Measurements from ENCODE around the gene TOR4A. TPM values are rescaled to one million over a fixed set of nuclear protein-coding genes. Genes with fewer than 3 reads are reported as not detected.

Gene TOR4A
- total RNA-seq (1 to 10 TPM; 2.1 to 4.0 TPM), total RNA-seq (5.0 to 5.6 reads per million in 2 donors)

DNA sequence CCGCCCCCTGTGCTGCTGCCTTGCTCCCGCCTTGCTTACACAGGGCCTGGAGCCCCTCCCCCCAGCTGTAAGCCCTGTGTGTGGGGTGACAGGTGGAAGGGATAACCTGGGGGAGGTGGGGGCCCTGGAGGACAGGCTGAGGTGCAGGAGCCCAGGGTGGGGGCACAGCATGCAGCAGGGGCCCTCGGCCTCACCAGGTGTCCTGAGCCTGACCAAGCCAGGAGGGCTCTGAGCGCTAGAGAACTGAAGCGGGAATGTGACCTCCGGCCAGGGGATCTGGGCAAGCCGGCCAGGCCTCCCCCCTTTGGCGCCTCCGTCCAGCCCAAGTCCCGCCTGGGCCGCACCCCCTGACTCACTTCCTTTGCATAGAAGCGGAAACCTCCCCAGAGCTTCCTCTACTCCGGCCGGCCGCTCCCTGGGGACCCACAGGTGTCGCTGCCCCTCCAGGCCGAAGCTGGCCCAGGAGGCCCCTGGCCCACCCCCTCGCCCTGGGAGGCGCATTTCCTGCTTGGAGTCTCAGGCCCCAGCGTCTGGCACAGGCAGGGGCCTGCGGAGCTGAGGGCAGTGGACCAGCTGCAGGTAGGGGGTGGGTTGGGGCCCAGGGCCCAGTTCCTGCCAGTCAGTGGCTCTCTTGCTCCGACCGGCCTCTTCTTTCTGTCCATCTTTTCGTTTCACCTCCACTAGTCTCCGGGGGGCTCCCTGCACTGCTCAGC is at the start of gene TOR4A:
Gene TOR4A, plus strand, starts transcription at position 398 of the 713 bp plus-strand sequence. CDS start 964 bp downstream, outside the sequence.
- peak within 1 kb of the TSS; percentile 77 for H3K27ac Mint-ChIP-seq
- peak; percentile 64 for ATAC-seq
- no peaks in the 10 kb centered on the region for H3K9me3 ChIP-seq (ENCODE audit: control insufficient read depth, low read length, poor library complexity, severe bottlenecking)
- H3K4me1 Mint-ChIP-seq = peaks cover 19% of the 10 kb centered on the region
- no peak for DNase-seq
- peak within 1 kb of the TSS; percentile 84 for H3K4me3 Mint-ChIP-seq
- peaks cover 5% of the 10 kb centered on the region for H3K27me3 Mint-ChIP-seq
- no peaks in the 10 kb centered on the region for H3K36me3 Mint-ChIP-seq (ENCODE audit: low read depth)

- no peak overlapping the region for H3K27ac Mint-ChIP-seq
- H3K36me3 Mint-ChIP-seq (ENCODE audit: low read depth) = peaks cover 2% of the 10 kb centered on the region
- H3K27me3 Mint-ChIP-seq = peaks cover 6% of the 10 kb centered on the region
- DNase-seq (no peak), ATAC-seq (no peak)
- H3K9me3 ChIP-seq (ENCODE audit: control insufficient read depth, low read length, poor library complexity, severe bottlenecking) = no peaks in the 10 kb centered on the region
- H3K4me1 Mint-ChIP-seq = peaks cover 4% of the 10 kb centered on the region
- H3K4me3 Mint-ChIP-seq = no peak overlapping the region
Measured at GRCh38 chr9:137227853-137228505, 49.5 kb upstream of the TOR4A start.

- H3K9me3 ChIP-seq (ENCODE audit: control insufficient read depth, low read length, poor library complexity, severe bottlenecking) = no peaks in the 10 kb centered on the region
- Mint-ChIP-seq H3K4me3 (no peak overlapping the region), H3K27me3 (peaks cover 6% of the 10 kb centered on the region), H3K4me1 (peaks cover 4% of the 10 kb centered on the region), H3K36me3 (ENCODE audit: low read depth) (peaks cover 2% of the 10 kb centered on the region), H3K27ac (no peak overlapping the region)
- DNase-seq = no peak
- no peak for ATAC-seq
Measured at GRCh38 chr9:137228506-137228967, 49.0 kb upstream of the TOR4A start.

- no peak overlapping the region for H3K4me3 Mint-ChIP-seq
Measured at GRCh38 chr9:137228968-137229896, 48.3 kb upstream of the TOR4A start.

DNA sequence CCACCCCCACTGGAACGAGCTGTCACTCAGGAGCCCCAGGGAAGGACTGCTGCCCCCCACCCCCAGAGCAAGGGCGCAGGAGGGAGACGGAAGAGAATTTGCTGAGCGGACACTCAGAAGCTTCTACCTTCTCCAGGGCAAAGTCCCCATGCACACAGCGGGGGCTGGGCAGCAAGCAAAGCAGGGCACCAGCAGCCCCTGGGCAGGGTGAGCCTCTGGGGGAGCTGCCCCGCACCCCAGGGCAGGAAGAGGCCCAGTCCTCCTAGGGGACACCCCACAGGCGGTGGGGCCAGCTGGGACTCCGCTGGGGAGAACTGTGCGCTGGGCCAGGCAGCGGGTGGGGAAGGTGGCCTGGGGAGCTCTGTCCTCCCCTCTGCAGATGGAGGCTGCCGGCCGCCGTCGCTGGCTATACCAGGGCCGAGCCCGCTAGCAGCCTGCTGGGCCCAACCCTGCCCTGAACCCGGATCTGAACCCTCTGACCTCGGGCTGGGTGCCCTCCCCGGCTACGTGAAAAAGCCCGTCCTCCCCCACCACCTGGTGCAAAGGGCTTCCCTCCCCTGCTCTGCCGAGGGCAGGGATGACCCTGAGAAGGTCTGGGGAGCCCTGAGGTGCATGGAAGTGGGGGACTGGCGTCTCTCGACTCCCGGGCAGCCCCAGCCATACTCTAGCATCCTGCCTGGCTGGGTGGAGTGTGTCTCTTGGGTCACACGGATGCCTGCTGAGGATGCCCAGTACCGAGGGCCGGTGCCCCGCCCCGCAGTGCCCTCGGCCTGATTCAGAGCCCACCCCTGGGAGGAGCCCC is 47.4 kb upstream of the TOR4A start:
- ATAC-seq (no peak), DNase-seq (no peak)
- no peaks in the 10 kb centered on the region for H3K9me3 ChIP-seq (ENCODE audit: control insufficient read depth, low read length, poor library complexity, severe bottlenecking)
- no peak overlapping the region for H3K4me3 Mint-ChIP-seq
- peaks cover 4% of the 10 kb centered on the region for H3K4me1 Mint-ChIP-seq
- peaks cover 12% of the 10 kb centered on the region for H3K27me3 Mint-ChIP-seq
- peaks cover 2% of the 10 kb centered on the region for H3K36me3 Mint-ChIP-seq (ENCODE audit: low read depth)
- H3K27ac Mint-ChIP-seq = no peak overlapping the region

More at GRCh38 chr9:137228968-137229896, 48.3 kb upstream of the TOR4A start:
- Mint-ChIP-seq H3K27me3 (peaks cover 6% of the 10 kb centered on the region), H3K27ac (no peak overlapping the region), H3K36me3 (ENCODE audit: low read depth) (peaks cover 2% of the 10 kb centered on the region), H3K4me1 (peaks cover 4% of the 10 kb centered on the region)
- no peak for DNase-seq
- no peaks in the 10 kb centered on the region for H3K9me3 ChIP-seq (ENCODE audit: control insufficient read depth, low read length, poor library complexity, severe bottlenecking)
- ATAC-seq = no peak

- no peak for ATAC-seq
- no peaks in the 10 kb centered on the region for H3K9me3 ChIP-seq (ENCODE audit: control insufficient read depth, low read length, poor library complexity, severe bottlenecking)
- H3K4me1 Mint-ChIP-seq = peaks cover 4% of the 10 kb centered on the region
- H3K36me3 Mint-ChIP-seq (ENCODE audit: low read depth) = peaks cover 2% of the 10 kb centered on the region
- H3K27me3 Mint-ChIP-seq = peaks cover 15% of the 10 kb centered on the region
- H3K4me3 Mint-ChIP-seq = no peak within 1 kb of the TSS
- DNase-seq = no peak
- H3K27ac Mint-ChIP-seq = no peak within 1 kb of the TSS
Measured at GRCh38 chr9:137230705-137231371, 46.7 kb upstream of the TOR4A start, which contains the start of gene SLC34A3. TSS of gene SLC34A3 (plus strand) at chr9:137230901. CDS start at chr9:137231703, 802 bp downstream.

DNA sequence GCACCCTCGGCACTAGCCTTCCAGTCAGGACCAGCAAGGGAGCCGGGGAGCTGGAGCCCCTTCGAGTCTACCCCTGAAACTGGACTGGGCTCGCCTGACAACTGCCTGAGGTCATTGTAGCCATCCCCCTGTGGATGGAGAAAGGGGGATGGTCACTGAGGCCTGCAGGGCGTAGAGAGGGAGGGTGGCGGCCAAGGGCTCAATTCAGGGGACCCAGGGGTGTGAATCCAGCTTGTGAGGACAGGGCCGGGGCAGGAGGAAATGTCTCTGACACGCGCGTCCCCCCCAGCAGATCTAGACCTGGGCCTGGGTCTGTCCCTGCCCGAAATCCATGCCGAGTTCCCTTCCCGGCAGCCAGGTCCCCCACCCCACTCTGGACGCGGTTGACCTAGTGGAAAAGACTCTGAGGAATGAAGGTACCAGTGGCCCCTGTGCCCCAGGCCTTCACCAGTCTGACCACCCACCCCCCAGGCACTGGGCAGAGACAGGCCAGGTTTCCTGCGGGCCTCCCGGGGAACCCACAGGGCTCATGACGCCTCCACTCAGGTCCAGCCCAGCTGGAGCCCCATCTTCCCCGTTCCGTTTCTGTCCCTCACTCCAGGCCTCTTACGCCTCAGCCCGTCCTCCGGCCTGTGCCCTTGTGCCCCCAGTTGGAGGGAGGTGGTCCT is 46.0 kb upstream of the TOR4A start:
- H3K4me1 Mint-ChIP-seq = peaks cover 4% of the 10 kb centered on the region
- H3K27me3 Mint-ChIP-seq = peaks cover 15% of the 10 kb centered on the region
- H3K36me3 Mint-ChIP-seq (ENCODE audit: low read depth) = peaks cover 2% of the 10 kb centered on the region
- DNase-seq (no peak), ATAC-seq (no peak)
- no peak overlapping the region for H3K27ac Mint-ChIP-seq
- no peak overlapping the region for H3K4me3 Mint-ChIP-seq
- no peaks in the 10 kb centered on the region for H3K9me3 ChIP-seq (ENCODE audit: control insufficient read depth, low read length, poor library complexity, severe bottlenecking)

- Mint-ChIP-seq H3K4me1 (peaks cover 4% of the 10 kb centered on the region), H3K27ac (no peak overlapping the region), H3K36me3 (ENCODE audit: low read depth) (peaks cover 2% of the 10 kb centered on the region), H3K4me3 (no peak overlapping the region), H3K27me3 (peaks cover 15% of the 10 kb centered on the region)
- H3K9me3 ChIP-seq (ENCODE audit: control insufficient read depth, low read length, poor library complexity, severe bottlenecking) = no peaks in the 10 kb centered on the region
- ATAC-seq (no peak), DNase-seq (no peak)
Measured at GRCh38 chr9:137232101-137232500, 45.4 kb upstream of the TOR4A start.

- ATAC-seq = no peak
- no peaks in the 10 kb centered on the region for H3K9me3 ChIP-seq (ENCODE audit: control insufficient read depth, low read length, poor library complexity, severe bottlenecking)
- H3K4me1 Mint-ChIP-seq = peaks cover 5% of the 10 kb centered on the region
- H3K36me3 Mint-ChIP-seq (ENCODE audit: low read depth) = peaks cover 2% of the 10 kb centered on the region
- H3K27me3 Mint-ChIP-seq = peaks cover 12% of the 10 kb centered on the region
- H3K4me3 Mint-ChIP-seq = no peak overlapping the region
- DNase-seq = no peak
- H3K27ac Mint-ChIP-seq = no peak overlapping the region
Measured at GRCh38 chr9:137232510-137232909, 45.0 kb upstream of the TOR4A start.

- H3K4me1 Mint-ChIP-seq = peaks cover 5% of the 10 kb centered on the region
- peaks cover 8% of the 10 kb centered on the region for H3K27me3 Mint-ChIP-seq
- ATAC-seq (no peak), DNase-seq (no peak)
- H3K9me3 ChIP-seq (ENCODE audit: control insufficient read depth, low read length, poor library complexity, severe bottlenecking) = no peaks in the 10 kb centered on the region
- no peak overlapping the region for H3K4me3 Mint-ChIP-seq
- H3K27ac Mint-ChIP-seq = no peak overlapping the region
- H3K36me3 Mint-ChIP-seq (ENCODE audit: low read depth) = no peaks in the 10 kb centered on the region
Measured at GRCh38 chr9:137233143-137233980, 44.2 kb upstream of the TOR4A start.
